Measurements from ENCODE around the gene BCAP31.

GRCh38 chrX:153738056-153738605, 13.9 kb upstream of the BCAP31 start:
- TF ChIP-seq POLR2A (IDR thresholded peaks at IDR 0.05; ENCODE audit: low read depth, low read length) (no peak), POLR2AphosphoS5 (IDR thresholded peaks at IDR 0.05; ENCODE audit: low read depth, low read length) (no peak)
